GM21825 (cell line): Measurements from ENCODE around the gene PGBD5.

Source experiments
- ATAC-seq: cut with Tn5 transposase; IDR thresholded peaks from one replicate; pipeline ENCODE4 v1.9.1; 2021; ENCODE audit warnings: mild to moderate bottlenecking, moderate library complexity; ENCODE audit not compliant: unreplicated experiment

PGBD5 gene

GRCh38 chr1:230351983-230352382 lies 74.1 kb downstream of the PGBD5 start:
- no peak for ATAC-seq

GRCh38 chr1:230351514-230351913 lies 74.6 kb downstream of the PGBD5 start:
- no peak for ATAC-seq

GRCh38 chr1:230350208-230350921 lies 75.8 kb downstream of the PGBD5 start:
- no peak for ATAC-seq

- ATAC-seq, result no peak
Observed at GRCh38 chr1:230349020-230349393, 77.1 kb downstream of the PGBD5 start.

GRCh38 chr1:230348386-230349019 lies 77.6 kb downstream of the PGBD5 start:
- no peak for ATAC-seq

- ATAC-seq, result no peak
Observed at GRCh38 chr1:230347896-230348295, 78.2 kb downstream of the PGBD5 start.

GRCh38 chr1:230345139-230345885 lies 80.8 kb downstream of the PGBD5 start:
- ATAC-seq, result no peak

GRCh38 chr1:230342699-230343098 lies 83.4 kb downstream of the PGBD5 start:
- ATAC-seq, result no peak

- ATAC-seq, result no peak
Observed at GRCh38 chr1:230342019-230342418, 84.1 kb downstream of the PGBD5 start.

GRCh38 chr1:230341162-230341546 lies 85.0 kb downstream of the PGBD5 start:
- ATAC-seq, result no peak

- no peak for ATAC-seq
Observed at GRCh38 chr1:230340526-230341161, 85.5 kb downstream of the PGBD5 start.

- no peak for ATAC-seq
Observed at GRCh38 chr1:230339033-230339432, 87.1 kb downstream of the PGBD5 start.

GRCh38 chr1:230337266-230337665 lies 88.9 kb downstream of the PGBD5 start:
- ATAC-seq, result no peak

GRCh38 chr1:230335861-230336522 lies 90.1 kb downstream of the PGBD5 start:
- no peak for ATAC-seq

GRCh38 chr1:230334447-230334837 lies 91.7 kb downstream of the PGBD5 start:
- no peak for ATAC-seq

- ATAC-seq, result no peak
Observed at GRCh38 chr1:230333590-230334446, 92.3 kb downstream of the PGBD5 start.

GRCh38 chr1:230332575-230333066 lies 93.5 kb downstream of the PGBD5 start:
- ATAC-seq, result no peak

GRCh38 chr1:230332061-230332460 lies 94.1 kb downstream of the PGBD5 start:
- no peak for ATAC-seq

- ATAC-seq, result no peak
Observed at GRCh38 chr1:230330157-230330556, 96.0 kb downstream of the PGBD5 start.
